B cell (primary cell): Measurements from ENCODE around the gene FAM81B.

Experiments
- CTCF ChIP-seq: fragments of 200-600 bp; IDR thresholded peaks from one replicate; pipeline ENCODE4 v1.8.0; 2022; ENCODE audit warnings: antibody characterized with exemption, mild to moderate bottlenecking
- EZH2 ChIP-seq: IDR thresholded peaks from 2 replicates; pipeline ENCODE4 v1.6.1; 2012; ENCODE audit warnings: borderline replicate concordance, low read depth, mild to moderate bottlenecking, moderate library complexity, low read length; ENCODE audit not compliant: insufficient read depth, poor library complexity, severe bottlenecking

GRCh38 chr5:95392593-95393182 is 1.5 kb downstream of the FAM81B start:
- TF ChIP-seq CTCF: no peak
- TF ChIP-seq EZH2: no peak
